Muscle of back (tissue), 11 donors: Measurements from ENCODE around the gene ARID4A. TPM values are rescaled to one million over a fixed set of nuclear protein-coding genes. Genes with fewer than 3 reads are reported as not detected.
"Not testable (repeated sequence)": the region's sequence is repeated elsewhere in the genome, so short reads cannot be mapped to it uniquely, and the experiment has no call there.

Source experiments
- DNase-seq, 3 donors: peaks; one replicate each; pipeline versions ENCODE4 v3.0.0 to v3.0.0-alpha.2; 2013
- polyA plus RNA-seq, 10 donors: library from polyadenylated mRNA; unstranded; fragments of 120-200 nt; gene quantifications; one replicate each; pipeline ENCODE4 v1.2.1, GENCODE V29; 2013; ENCODE audit not compliant: insufficient read length in 10 of 10

Gene ARID4A
- polyA plus RNA-seq, 10 donors: 11.4 to 18.3 (median 14.8) TPM

- DNase-seq: no peak
Observed at GRCh38 chr14:58292187-58292586, 6.2 kb upstream of the ARID4A start.

GRCh38 chr14:58294201-58294600 lies 4.2 kb upstream of the ARID4A start:
- no peak for DNase-seq

- peak in 1 of 3 donors; percentile 14 for DNase-seq
Observed at GRCh38 chr14:58296726-58297125, 1.6 kb upstream of the ARID4A start.

- DNase-seq: no peak
Observed at GRCh38 chr14:58297412-58297761, 968 bp upstream of the ARID4A start.

- peak; percentile 99 to 100 (median 100) for DNase-seq
Observed at GRCh38 chr14:58297762-58298476, 436 bp upstream of the ARID4A start.

GRCh38 chr14:58299401-58300330 lies 1.3 kb downstream of the ARID4A start:
- DNase-seq: peak; percentile 31 to 86 (median 57)

GRCh38 chr14:58301416-58301815 lies 3.1 kb downstream of the ARID4A start:
- no peak for DNase-seq

GRCh38 chr14:58305730-58306129 lies 7.4 kb downstream of the ARID4A start:
- DNase-seq: no peak

- no peak for DNase-seq
Observed at GRCh38 chr14:58307597-58308316, 9.4 kb downstream of the ARID4A start.

GRCh38 chr14:58309086-58309485 lies 10.7 kb downstream of the ARID4A start:
- no peak for DNase-seq

- DNase-seq: no peak
Observed at GRCh38 chr14:58313699-58314098, 15.3 kb downstream of the ARID4A start.

- no peak for DNase-seq
Observed at GRCh38 chr14:58315606-58316005, 17.3 kb downstream of the ARID4A start.

- DNase-seq: no peak
Observed at GRCh38 chr14:58327019-58327418, 28.7 kb downstream of the ARID4A start.

GRCh38 chr14:58331111-58331510 lies 32.8 kb downstream of the ARID4A start:
- DNase-seq: peak; percentile 92 to 97 (median 94)

- DNase-seq: no peak
Observed at GRCh38 chr14:58332561-58332960, 34.2 kb downstream of the ARID4A start.

- DNase-seq: not testable (repeated sequence)
Observed at GRCh38 chr14:58339666-58340065, 41.3 kb downstream of the ARID4A start.

- no peak for DNase-seq
Observed at GRCh38 chr14:58341152-58341748, 42.9 kb downstream of the ARID4A start.

- DNase-seq: not testable (repeated sequence)
Observed at GRCh38 chr14:58343535-58343934, 45.2 kb downstream of the ARID4A start.

GRCh38 chr14:58353516-58354299 lies 55.4 kb downstream of the ARID4A start:
- no peak for DNase-seq

- DNase-seq: no peak
Observed at GRCh38 chr14:58354808-58355207, 56.5 kb downstream of the ARID4A start.

GRCh38 chr14:58356268-58356667 lies 57.9 kb downstream of the ARID4A start:
- no peak for DNase-seq
